Measurements from ENCODE around the gene GPR61. TPM values are rescaled to one million over a fixed set of nuclear protein-coding genes. Genes with fewer than 3 reads are reported as not detected.

Gene GPR61
- total RNA-seq, 4 donors from 2014 or later = not detected

DNA sequence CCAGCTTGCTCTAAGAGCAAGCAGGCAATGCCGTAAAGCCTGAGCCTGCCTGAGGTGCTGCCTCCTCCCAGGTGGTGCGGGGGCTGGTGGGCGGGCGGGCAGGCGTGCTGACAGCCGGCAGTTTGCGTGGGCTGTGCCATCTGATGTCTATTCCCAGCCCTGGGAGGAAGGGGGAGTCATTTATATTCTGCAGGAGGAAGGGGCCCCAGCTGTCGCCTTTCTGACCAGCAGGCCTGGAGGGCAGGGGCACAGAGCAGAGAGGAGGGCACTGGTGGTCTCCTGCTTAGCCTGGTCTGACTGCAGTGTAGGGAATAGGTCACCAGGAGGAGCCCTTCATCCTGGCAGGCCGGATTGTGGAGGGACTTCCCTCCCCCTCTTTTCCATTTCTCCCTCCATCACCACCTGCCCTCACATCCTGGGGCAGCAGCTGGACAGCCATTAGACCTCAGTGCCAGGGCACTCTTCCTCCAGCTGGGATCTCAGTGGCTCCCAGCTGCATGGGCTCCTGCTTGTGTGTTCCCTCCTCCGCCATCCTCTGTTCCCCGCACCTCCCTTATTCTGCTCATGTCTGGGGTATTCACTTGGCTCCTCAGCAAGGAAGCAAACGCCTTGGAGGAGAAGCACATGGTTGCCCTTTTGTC lies 41.4 kb upstream of the GPR61 start:
- Histone ChIP-seq H3K36me3 (peaks cover 0 to 52% (median 5%) of the 10 kb centered on the region in 3 donors), H3K27ac (peak overlapping the region in 2 of 4 donors; percentile 48 to 84), H3K4me3 (no peak overlapping the region), H3K4me1 (peaks cover 39 to 79% (median 44%) of the 10 kb centered on the region in 3 donors), H3K9me3 (no peaks in the 10 kb centered on the region), H3K27me3 (no peaks in the 10 kb centered on the region)
- intact Hi-C loops (cut with DNase I) = no loop called here
- DNase-seq = no peak
- TF ChIP-seq, protein P1, sequence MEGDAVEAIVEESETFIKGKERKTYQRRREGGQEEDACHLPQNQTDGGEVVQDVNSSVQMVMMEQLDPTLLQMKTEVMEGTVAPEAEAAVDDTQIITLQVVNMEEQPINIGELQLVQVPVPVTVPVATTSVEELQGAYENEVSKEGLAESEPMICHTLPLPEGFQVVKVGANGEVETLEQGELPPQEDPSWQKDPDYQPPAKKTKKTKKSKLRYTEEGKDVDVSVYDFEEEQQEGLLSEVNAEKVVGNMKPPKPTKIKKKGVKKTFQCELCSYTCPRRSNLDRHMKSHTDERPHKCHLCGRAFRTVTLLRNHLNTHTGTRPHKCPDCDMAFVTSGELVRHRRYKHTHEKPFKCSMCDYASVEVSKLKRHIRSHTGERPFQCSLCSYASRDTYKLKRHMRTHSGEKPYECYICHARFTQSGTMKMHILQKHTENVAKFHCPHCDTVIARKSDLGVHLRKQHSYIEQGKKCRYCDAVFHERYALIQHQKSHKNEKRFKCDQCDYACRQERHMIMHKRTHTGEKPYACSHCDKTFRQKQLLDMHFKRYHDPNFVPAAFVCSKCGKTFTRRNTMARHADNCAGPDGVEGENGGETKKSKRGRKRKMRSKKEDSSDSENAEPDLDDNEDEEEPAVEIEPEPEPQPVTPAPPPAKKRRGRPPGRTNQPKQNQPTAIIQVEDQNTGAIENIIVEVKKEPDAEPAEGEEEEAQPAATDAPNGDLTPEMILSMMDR (IDR thresholded peaks at IDR 0.05) = peak in 5 of 6 experiments; percentile 32 to 57 (median 34)
- TF ChIP-seq POLR2A (IDR thresholded peaks at IDR 0.05) = no peak
- 57 to 65% methylated on average over 4 to 5 of the region's 12 CpGs for WGBS, 2 donors

DNA sequence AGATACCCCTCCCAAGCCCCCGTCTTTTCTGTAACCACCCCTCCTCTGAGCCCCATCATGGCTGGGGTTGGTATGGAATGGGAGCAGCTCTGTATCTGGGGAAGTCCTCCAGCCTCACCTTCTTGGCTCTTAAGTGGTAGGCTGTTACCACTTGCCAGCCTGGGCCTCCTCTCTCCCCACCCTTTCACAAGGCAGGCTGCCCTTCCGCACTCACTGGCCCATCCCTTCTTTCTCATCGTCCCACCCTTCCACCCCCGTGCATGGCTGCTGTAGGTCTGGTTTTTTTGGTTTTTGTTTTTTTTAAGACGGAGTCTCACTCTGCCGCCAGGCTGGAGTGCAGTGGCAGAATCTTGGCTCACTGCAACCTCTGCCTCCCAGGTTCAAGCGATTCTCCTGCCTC lies 40.6 kb upstream of the GPR61 start:
- Histone ChIP-seq H3K4me3 (no peak overlapping the region), H3K9me3 (no peaks in the 10 kb centered on the region), H3K36me3 (peaks cover 0 to 52% (median 5%) of the 10 kb centered on the region in 3 donors), H3K27me3 (no peaks in the 10 kb centered on the region), H3K27ac (peak overlapping the region; percentile 48 to 84 (median 71)), H3K4me1 (peaks cover 34 to 80% (median 42%) of the 10 kb centered on the region in 3 donors)
- 32 to 68% methylated on average over 6 to 7 of the region's 7 CpGs for WGBS, 2 donors
- TF ChIP-seq, protein P1 (IDR thresholded peaks at IDR 0.05) = no peak
- no peak for TF ChIP-seq POLR2A (IDR thresholded peaks at IDR 0.05)
- intact Hi-C loops (cut with DNase I) = no loop called here
- DNase-seq = no peak

DNA sequence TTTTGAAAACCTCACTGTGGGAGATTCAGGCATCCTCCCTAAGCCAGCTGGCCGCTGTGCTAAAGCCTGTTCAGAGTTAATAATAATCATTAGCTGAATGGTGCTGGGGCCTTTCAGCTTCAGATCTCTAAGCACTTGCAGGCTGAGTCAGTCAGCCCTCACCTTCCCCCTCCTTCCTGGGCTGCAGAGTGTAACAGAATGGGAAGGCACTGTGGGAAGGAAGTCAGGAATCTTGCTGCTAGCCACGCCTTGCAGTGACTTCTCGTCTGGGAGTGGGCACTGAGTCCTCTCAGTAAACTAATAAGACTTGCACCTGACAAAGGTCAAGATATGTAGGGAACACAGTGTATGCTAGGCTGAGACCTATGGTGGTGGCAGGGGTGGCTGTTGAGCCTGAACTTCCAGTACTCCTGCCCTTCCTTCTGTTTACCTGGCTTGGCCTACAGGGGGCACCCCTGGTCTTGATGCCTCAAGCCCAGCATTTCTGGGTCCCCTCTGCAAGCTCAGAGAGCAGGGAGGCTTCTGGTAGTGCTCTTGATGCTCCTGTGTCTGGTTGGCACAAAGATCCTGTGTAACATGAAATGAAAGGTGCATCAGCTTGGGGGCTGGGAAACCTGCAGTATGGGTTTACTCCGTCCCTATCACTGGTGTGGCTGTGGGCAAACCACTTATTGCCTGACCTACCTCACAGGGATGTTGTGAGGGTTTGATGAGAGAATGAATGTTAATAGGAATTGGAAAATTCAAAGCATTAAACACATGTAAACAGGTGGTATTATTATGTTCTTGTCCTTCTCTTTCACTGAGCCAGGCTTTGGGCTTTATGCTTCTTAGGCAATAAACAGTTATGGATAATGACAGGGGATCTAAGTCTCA lies 39.8 kb upstream of the GPR61 start:
- TF ChIP-seq, protein P1 (IDR thresholded peaks at IDR 0.05) = peak in 5 of 6 experiments; percentile 31 to 64 (median 37)
- TF ChIP-seq POLR2A (IDR thresholded peaks at IDR 0.05) = no peak
- Histone ChIP-seq H3K4me3 (no peak overlapping the region), H3K27me3 (no peaks in the 10 kb centered on the region), H3K9me3 (no peaks in the 10 kb centered on the region), H3K36me3 (peaks cover 0 to 52% (median 5%) of the 10 kb centered on the region in 3 donors), H3K4me1 (peaks cover 27 to 76% (median 39%) of the 10 kb centered on the region in 3 donors), H3K27ac (peak overlapping the region; percentile 48 to 84 (median 71))
- 42 to 48% methylated on average over 3 of the region's 4 CpGs for WGBS, 2 donors
- DNase-seq = no peak
- intact Hi-C loops (cut with DNase I) = no loop called here

DNA sequence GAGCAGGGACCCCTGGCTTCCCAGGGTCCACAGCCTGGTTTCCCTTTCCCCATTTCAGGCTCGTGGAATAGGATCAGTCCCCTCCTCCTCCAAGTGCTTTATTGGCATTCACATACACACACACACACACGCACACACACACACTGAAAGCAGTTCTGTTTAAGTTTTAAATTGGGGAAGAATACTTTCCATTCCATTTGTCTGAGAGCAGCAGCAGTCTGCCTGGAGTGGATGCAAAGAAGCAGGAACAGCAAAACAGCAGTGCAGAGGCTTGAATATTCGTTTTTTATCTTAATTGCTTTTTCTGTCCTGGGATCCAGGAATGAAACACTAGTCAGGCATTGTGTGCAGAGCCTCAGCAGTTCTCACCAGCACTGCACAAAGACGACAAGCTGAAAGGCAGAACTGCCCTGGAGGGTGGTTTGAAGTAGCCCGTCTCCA lies 38.7 kb upstream of the GPR61 start:
- Histone ChIP-seq H3K36me3 (peaks cover 0 to 47% (median 5%) of the 10 kb centered on the region in 3 donors), H3K27me3 (no peaks in the 10 kb centered on the region), H3K27ac (peak overlapping the region in 3 of 4 donors; percentile 5 to 84 (median 7)), H3K9me3 (no peaks in the 10 kb centered on the region), H3K4me3 (no peak overlapping the region), H3K4me1 (peaks cover 25 to 65% (median 35%) of the 10 kb centered on the region in 3 donors)
- no peak for DNase-seq
- 35 to 44% methylated on average over 5 of the region's 5 CpGs for WGBS, 2 donors
- TF ChIP-seq, protein P1 (IDR thresholded peaks at IDR 0.05) = no peak
- no peak for TF ChIP-seq POLR2A (IDR thresholded peaks at IDR 0.05)
- intact Hi-C loops (cut with DNase I) = no loop called here
